ENCODE measurements around the gene POC5. TPM values are rescaled to one million over a fixed set of nuclear protein-coding genes. Genes with fewer than 3 reads are reported as not detected.

The POC5 gene
- total and polyA plus RNA-seq, 4 experiments from 2014 or later = 14.1 to 20.0 (median 14.9) TPM

DNA sequence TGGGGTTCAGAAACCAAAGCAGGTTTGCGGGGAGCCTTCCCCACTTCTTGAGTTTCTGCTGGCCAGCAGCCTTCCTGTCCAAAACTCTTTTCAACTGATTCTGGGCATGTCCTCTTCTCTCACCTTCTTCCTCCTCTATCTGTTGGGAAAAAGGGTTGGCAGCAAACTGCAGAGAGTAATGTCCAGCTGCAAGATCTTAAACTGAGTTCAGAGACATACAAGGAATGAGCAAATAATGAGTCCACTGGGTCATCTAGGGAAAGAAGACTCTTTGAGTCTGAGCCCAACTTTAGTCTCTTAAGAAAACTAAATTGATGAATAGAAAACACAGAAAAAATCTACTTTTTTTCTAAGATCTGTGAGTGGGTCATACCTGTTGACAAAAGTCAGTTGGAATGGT is 89.4 kb downstream of the POC5 start:
- DNase-seq = no peak
- Histone ChIP-seq H3K36me3 (ENCODE audit: insufficient read depth, low read length) (no peaks in the 10 kb centered on the region), H3K27ac (ENCODE audit: low read depth, low read length) (no peak overlapping the region), H3K4me3 (ENCODE audit: low read length in 2 of 2) (no peak overlapping the region), H3K4me1 (ENCODE audit: insufficient read depth, low read length) (no peaks in the 10 kb centered on the region), H3K9me3 (ENCODE audit: control insufficient read depth in 1 of 2, low read length in 2 of 2) (no peaks in the 10 kb centered on the region), H3K27me3 (ENCODE audit: insufficient read depth, low read length) (no peaks in the 10 kb centered on the region)
- Mint-ChIP-seq H3K27ac (no peak overlapping the region), H3K9me3 (peaks cover 0 to 2% (median 0%) of the 10 kb centered on the region in 8 donors), H3K27me3 (no peaks in the 10 kb centered on the region), H3K4me3 (no peak overlapping the region), H3K36me3 (no peaks in the 10 kb centered on the region), H3K4me1 (no peaks in the 10 kb centered on the region)
- ChIA-PET POLR2A (ENCODE audit: partially characterized antibody) (no interaction called here), CTCF (ENCODE audit: partially characterized antibody) (no interaction called here)
- intact Hi-C loops (cut with micrococcal nuclease) = no loop called here

DNA sequence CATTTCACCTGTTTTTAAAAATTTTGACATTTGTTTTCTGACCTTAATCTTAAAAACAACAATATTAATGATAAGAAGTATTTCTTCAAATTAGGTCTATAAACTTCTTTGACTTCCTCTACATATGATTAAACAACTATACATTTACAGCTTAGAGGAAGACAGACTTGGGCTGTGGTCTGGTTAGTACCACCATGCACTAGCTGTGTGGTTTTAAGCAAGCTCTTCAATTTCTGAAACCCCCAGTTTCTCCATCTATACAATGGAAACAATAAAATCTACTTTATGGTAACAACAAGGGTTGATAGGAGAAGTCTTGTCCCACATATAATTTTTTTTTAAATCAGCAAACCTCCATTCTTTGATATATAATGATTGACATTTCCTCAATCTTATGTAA is 90.3 kb downstream of the POC5 start:
- Mint-ChIP-seq H3K36me3 (no peaks in the 10 kb centered on the region), H3K4me1 (no peaks in the 10 kb centered on the region), H3K27me3 (no peaks in the 10 kb centered on the region), H3K9me3 (peaks cover 0 to 2% (median 0%) of the 10 kb centered on the region in 8 donors), H3K4me3 (no peak overlapping the region), H3K27ac (no peak overlapping the region)
- ChIA-PET POLR2A (ENCODE audit: partially characterized antibody) (no interaction called here), CTCF (ENCODE audit: partially characterized antibody) (no interaction called here)
- H3K4me1 ChIP-seq (ENCODE audit: insufficient read depth, low read length) = no peaks in the 10 kb centered on the region
- intact Hi-C loops (cut with micrococcal nuclease) = no loop called here
- no peaks in the 10 kb centered on the region for H3K9me3 ChIP-seq (ENCODE audit: control insufficient read depth in 1 of 2, low read length in 2 of 2)
- H3K27me3 ChIP-seq (ENCODE audit: insufficient read depth, low read length) = no peaks in the 10 kb centered on the region
- DNase-seq = no peak
- no peak overlapping the region for H3K27ac ChIP-seq (ENCODE audit: low read depth, low read length)
- H3K4me3 ChIP-seq (ENCODE audit: low read length in 2 of 2) = no peak overlapping the region
- H3K36me3 ChIP-seq (ENCODE audit: insufficient read depth, low read length) = no peaks in the 10 kb centered on the region

Other genes starting within 250 kb of the POC5 start
- 10 to 100 TPM; 43.8 to 49.7 TPM for gene CERT1, start 205.8 kb downstream of the POC5 start, total RNA-seq
- gene CERT1, start 205.8 kb downstream of the POC5 start, polyA plus RNA-seq = 10 to 100 TPM; 16.8 to 22.5 TPM
- 10 to 100 TPM; 30.0 to 30.4 TPM for gene POLK, start 205.5 kb downstream of the POC5 start, total RNA-seq
- 10 to 100 TPM; 24.0 to 25.4 TPM for gene POLK, start 205.5 kb downstream of the POC5 start, polyA plus RNA-seq
- gene ANKDD1B, start 106.0 kb downstream of the POC5 start, total RNA-seq = under 1 TPM; 0.61 to 0.73 TPM
- not detected for gene ANKDD1B, start 106.0 kb downstream of the POC5 start, polyA plus RNA-seq

Measured in CD4-positive, alpha-beta memory T cell (primary cell).